GM19035 (cell line): ENCODE measurements around the gene KCNK7.
A peak's percentile ranks its signal among the peaks of the same experiment; 100 is the strongest.

Experiments used
- ATAC-seq: cut with Tn5 transposase; IDR thresholded peaks from one replicate; pipeline ENCODE4 v1.9.1; 2021; ENCODE audit not compliant: unreplicated experiment

KCNK7 gene

DNA sequence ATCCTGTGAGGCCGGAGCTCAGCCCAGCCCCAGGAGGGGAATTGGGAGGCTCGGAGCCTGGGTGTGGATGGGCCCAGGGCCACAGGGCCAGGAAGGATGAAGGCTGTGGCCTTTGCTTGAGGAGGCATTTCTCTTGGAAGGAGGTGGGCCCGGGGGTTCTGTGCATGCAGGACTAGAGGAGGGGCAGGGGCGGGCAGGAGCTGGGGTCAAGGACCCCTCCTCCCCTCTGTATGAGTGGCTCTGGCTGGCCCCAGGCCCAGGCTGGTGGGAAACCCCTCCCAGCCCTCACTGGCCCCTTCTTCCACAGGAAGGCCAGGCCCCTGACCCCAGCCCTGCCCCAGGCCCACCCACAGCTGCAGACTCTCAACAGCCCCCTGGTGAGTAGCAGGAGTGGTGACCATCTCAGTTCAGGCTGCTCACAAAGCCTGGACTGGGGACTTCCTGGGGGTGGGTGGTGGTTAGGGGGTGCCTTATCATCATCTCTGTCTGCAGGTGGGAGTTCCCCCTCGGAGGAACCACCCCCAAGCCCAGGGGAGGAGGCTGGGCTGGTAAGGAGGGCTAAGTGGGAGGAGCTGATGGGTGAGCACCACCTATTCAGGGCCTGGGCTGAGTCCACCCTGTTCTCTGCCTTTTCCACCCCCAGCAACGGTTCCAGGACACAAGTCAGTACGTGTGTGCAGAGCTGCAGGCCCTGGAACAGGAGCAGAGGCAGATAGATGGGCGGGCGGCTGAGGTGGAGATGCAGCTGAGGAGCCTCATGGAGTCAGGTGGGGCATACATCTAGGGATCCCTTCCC is 6.0 kb downstream of the KCNK7 start:
- ATAC-seq: no peak

GRCh38 chr11:65588199-65589054 is 7.2 kb downstream of the KCNK7 start:
- ATAC-seq: peak; percentile 76

DNA sequence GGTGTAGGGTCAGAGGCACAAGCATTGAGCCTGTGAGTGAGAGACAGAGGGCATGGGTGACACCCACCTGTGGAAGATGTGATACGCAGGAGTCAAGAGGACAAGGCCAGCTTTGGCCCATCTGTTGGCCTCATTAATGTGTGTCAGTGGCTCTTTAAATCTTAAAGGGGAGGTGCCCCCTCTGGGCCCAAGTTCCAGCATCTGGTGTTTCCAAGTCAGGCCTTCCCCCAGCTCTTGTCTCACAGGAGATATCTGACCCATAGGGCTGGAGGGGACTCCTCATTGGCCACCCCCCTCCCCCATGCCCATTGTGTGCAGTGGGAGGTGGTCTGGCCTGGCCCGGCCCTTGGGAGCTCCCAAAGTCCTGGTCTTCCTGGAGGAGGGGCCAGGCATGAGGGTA is 8.9 kb downstream of the KCNK7 start:
- ATAC-seq: no peak

- ATAC-seq: no peak
Measured at GRCh38 chr11:65586247-65586630, 9.4 kb downstream of the KCNK7 start.

DNA sequence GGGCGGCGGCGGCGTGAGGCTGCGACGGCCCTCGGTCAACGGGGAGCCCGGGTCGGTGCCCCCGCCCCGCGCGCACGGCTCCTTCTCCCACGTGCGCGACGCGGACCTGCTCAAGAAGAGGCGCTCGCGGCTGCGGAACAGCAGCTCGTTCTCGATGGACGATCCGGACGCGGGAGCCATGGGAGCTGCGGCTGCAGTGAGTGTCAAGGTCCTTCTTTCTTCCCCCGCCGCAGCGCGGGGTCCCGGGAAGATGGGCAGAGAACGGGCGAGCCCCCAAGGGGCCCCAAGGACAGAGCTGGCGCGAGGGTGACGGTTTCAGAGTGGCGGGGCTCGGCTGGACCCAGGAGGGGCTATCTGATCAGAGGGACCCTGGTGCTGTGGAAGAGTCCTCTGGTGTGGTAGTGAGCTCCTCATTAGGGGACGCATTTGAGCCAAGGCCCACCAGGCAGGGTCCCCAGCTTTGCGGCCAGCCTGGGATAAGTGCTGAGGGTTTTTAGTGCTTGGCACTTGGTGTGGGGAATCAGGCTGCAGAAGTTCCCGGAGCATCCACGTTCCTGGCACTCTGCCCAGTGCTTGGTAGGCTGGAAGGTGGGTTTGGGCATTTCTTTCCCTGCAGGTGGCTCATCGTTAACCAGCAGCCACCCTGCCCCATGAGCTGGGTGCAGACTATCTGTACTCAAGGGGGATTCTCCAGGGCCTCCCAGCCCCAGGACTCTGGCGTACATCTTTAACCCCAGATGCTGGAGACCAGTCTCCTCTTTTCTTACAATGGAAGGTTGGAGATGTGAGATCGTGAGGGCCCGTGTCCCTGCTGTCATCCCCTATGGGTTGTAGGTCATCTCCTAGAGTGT is 10.0 kb downstream of the KCNK7 start:
- no peak for ATAC-seq

- no peak for ATAC-seq
Measured at GRCh38 chr11:65584723-65585171, 10.9 kb downstream of the KCNK7 start.

DNA sequence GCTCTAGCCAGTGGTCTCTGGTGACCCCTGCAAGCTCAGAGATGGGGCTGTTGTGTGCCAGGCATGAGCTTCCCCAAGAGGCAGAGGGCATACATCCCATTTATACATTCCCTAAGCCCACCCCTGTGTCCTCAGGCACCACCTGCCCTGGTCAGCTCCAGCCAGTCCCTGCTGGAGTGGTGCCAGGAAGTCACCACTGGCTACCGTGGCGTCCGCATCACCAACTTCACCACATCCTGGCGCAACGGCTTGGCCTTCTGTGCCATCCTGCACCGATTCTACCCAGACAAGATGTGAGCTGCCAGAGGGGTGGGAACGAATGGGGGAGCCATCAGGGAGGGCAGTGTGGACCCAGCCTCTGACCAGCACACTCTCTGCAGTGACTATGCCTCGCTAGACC is 11.5 kb downstream of the KCNK7 start:
- no peak for ATAC-seq

GRCh38 chr11:65583589-65583988 is 12.0 kb downstream of the KCNK7 start:
- no peak for ATAC-seq

GRCh38 chr11:65581928-65582327 is 13.7 kb downstream of the KCNK7 start:
- ATAC-seq: no peak

DNA sequence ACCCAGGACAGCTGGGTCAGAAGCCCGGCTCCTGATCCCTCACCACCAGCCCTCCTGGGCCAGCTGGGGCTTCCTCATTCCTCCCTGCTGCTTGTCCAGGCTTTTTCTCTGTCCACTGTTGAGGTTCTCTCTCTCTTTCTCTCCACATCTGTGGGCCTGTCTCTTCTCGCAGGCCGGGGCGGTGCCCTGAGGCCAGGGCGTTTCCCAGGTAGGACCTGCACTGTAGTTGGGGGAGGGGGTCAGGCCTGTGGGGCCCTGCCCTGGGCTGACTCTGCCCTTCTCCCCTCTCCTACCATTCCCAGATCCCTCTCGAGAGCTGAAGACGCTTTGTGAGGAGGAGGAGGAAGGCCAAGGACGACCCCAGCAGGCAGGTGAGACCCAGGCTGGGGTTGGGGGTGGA is 14.8 kb downstream of the KCNK7 start:
- no peak for ATAC-seq

GRCh38 chr11:65580031-65580692 is 15.4 kb downstream of the KCNK7 start:
- ATAC-seq: no peak

DNA sequence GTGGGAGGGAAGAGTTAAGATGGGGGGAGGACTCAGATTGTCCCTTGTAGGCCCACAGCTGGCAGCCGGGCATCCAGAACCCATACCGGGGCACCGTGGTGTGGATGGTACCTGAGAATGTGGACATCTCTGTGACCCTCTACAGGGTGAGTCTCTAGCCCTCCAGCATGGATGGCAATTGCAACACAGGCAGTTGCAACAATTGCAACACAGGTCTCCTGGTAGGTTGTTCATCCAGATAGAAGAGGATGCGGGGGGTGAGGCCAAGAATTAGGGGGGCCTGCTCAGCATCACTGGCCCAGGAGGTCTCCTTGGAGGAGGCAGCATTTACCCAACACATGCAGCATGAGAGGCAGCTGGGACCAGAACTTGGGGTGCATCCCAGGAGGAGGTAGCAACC is 16.3 kb downstream of the KCNK7 start:
- no peak for ATAC-seq

GRCh38 chr11:65578667-65579066 is 16.9 kb downstream of the KCNK7 start:
- no peak for ATAC-seq

GRCh38 chr11:65578134-65578533 is 17.5 kb downstream of the KCNK7 start:
- no peak for ATAC-seq

DNA sequence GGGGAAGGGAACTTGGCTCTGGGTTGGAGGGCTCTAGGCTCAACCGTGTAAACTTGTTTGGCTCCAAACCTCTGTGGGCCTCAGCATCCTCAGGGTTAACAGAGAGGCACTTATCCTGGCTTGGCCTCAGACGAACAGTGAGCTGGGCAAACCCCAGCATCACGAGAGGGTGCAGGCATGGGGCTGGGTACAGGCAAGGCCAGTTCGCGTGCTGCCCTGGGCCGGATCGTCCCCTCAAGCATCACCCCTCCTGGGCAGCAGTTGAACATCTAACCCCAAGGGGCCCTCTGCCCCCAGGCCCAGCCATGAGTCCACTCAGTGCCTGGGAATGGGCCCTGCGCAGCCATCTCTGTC is 17.9 kb downstream of the KCNK7 start:
- no peak for ATAC-seq

DNA sequence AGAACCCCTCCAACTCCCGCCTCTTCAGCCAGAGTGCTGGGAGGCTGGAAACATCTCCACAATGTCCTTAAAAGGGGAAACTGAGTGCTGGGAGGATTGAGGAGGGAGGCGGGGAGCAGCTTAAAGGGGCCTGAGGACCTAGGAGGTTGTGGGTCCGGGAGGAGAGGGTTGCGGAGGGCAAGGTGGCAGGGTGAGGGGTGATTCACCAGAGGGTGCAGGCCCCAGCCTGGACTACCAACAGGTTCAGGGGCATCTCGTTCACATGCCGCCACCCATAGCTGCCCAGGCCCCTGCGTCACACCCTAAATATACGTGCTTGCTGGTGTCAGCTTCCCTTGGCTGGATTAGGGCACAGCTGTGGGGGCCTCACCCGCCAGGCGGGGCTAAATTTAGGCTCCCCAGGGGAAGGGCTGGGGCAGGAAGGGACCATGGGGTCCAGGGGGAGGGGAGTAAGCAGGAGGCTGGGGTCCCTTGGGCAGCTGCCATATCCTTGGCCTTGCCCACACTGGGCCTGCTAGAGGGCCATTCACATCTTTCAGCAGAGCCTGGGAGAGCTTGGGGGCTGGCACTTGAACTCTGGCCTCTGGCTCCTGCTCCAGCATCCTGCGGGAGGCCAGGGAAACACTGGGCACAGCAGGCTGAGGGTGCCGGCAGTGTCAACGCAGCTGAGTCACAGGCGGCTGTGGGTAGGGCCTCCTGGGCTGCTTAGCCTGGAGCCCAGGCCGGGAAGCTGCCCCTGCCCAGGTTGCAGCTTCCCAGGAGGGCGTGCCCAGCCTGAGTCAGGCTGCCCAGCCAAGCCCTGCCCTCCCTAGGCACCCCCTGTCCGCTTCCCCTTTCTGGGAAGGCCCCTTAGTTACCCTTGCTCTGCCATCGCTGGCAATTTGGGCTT is 18.5 kb downstream of the KCNK7 start:
- ATAC-seq: no peak

GRCh38 chr11:65576232-65576866 is 19.3 kb downstream of the KCNK7 start:
- no peak for ATAC-seq

DNA sequence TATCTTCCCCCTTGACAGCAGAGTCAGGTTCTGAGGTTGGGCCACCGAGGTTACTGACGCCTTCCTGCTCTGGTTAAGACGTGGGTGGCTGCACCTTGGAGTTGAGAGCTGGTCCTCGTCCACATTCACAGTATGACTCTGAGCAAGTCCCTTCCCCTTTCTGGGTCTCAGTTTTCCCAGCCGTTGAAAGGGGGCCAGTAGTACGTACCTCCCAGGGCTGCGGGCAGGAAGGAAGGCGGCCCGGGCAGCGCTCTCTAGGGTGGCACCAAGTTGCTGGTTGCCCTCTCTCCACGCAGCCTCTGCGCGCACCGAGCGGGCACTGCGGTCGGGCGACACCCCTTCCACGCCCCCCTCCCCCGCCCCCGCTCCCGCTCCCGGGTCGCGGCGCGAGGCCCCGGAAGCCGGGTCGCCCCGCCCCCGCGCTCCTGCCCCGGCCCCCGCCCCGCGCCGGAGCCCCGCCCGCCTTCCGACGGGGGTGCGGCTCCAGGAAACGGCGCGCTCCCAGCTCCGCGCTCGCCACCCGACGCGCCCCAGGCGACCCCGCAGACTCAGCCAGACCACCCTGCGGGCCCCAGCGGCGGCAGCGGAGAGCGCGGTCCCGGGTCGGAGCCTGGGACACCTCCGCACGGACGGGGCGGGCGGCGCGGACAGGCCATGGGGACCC is 19.9 kb downstream of the KCNK7 start, which contains the start of gene EHBP1L1:
Gene EHBP1L1 (plus strand): TSS at position 486 of the 664 bp plus-strand sequence. CDS start 250 bp downstream, outside the sequence.
- ATAC-seq: peak; percentile 30
